Left renal pelvis (tissue), 4 donors: Measurements from ENCODE around the gene SHANK1. TPM values are rescaled to one million over a fixed set of nuclear protein-coding genes. Genes with fewer than 3 reads are reported as not detected.

Experiments used
- DNase-seq, 4 donors: peaks; one replicate each; pipeline ENCODE4 v3.0.0-alpha.2; 2013; ENCODE audit warnings: low read depth in 4 of 4, low spot score in 3 of 4
- polyA plus RNA-seq, 4 donors: library from polyadenylated mRNA; unstranded; fragments of 120-200 nt; gene quantifications; one replicate each; pipeline ENCODE4 v1.2.1, GENCODE V29; 2013; ENCODE audit not compliant: insufficient read length in 4 of 4

Gene SHANK1
- polyA plus RNA-seq, 4 donors = 4.2 to 6.6 (median 5.7) TPM

- DNase-seq = no peak
Measured at GRCh38 chr19:50716178-50717025, 3.2 kb downstream of the SHANK1 start.

DNA sequence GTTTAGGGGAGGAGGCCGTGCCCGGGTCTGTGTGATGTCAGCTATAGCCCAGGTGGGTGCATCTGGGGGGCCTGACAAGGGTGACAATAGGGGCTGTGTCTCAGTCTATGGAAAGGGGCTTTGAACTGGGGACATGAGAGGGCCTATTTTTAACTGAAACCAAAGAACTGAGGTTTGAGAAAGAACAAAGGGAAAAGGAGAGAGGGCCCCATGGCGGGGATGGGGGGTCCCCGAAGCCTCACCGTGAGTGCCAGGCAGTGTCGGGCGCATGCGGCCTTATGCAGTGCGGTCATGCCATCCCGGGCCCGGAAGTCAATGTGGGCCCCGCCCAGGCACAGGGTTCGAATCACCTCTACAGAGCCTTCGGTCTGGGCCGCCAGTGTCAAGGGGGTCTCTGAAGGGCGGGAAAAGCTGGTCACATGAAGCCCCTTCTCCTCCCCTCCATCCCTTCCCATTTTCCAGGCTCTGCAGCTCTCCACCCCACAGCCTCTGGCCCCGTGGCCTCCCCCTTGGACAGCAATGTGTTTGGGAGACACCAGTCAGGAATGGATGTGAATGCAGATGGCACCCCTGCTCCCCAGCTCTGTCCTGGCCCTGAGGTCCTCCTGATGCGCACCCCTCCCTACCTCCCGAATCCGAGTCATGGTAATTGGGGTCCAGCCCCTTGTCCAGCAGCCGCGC lies 5.9 kb downstream of the SHANK1 start:
- no peak for DNase-seq

- no peak for DNase-seq
Measured at GRCh38 chr19:50712833-50713232, 6.8 kb downstream of the SHANK1 start.

DNA sequence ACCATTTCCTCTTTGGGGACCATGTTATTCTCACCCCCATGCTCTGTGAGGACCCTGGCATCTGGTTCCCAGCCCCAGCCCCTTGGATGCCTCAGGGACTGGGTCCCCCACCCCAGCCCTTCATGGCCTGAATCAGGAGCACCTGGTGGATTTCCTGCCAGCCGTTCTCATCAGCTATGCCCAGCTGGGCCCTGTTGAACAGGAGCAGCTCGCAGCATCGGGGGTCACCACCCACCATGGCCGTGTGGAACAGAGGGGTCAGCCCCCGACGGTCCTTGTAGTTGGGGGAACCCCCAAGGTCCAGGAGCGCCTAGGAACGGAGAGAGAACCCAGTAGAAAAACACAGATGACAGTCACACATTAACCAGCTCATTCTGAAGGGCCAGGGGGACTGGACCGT lies 7.8 kb downstream of the SHANK1 start:
- no peak for DNase-seq

- DNase-seq = no peak
Measured at GRCh38 chr19:50711196-50711595, 8.4 kb downstream of the SHANK1 start.

- DNase-seq = no peak
Measured at GRCh38 chr19:50710612-50711011, 9.0 kb downstream of the SHANK1 start.

GRCh38 chr19:50710094-50710493 lies 9.5 kb downstream of the SHANK1 start:
- DNase-seq = no peak

- no peak for DNase-seq
Measured at GRCh38 chr19:50708179-50708879, 11.3 kb downstream of the SHANK1 start.

GRCh38 chr19:50706387-50706786 lies 13.2 kb downstream of the SHANK1 start:
- DNase-seq = no peak

- no peak for DNase-seq
Measured at GRCh38 chr19:50705422-50706019, 14.1 kb downstream of the SHANK1 start.

GRCh38 chr19:50703915-50704796 lies 15.4 kb downstream of the SHANK1 start:
- no peak for DNase-seq

DNA sequence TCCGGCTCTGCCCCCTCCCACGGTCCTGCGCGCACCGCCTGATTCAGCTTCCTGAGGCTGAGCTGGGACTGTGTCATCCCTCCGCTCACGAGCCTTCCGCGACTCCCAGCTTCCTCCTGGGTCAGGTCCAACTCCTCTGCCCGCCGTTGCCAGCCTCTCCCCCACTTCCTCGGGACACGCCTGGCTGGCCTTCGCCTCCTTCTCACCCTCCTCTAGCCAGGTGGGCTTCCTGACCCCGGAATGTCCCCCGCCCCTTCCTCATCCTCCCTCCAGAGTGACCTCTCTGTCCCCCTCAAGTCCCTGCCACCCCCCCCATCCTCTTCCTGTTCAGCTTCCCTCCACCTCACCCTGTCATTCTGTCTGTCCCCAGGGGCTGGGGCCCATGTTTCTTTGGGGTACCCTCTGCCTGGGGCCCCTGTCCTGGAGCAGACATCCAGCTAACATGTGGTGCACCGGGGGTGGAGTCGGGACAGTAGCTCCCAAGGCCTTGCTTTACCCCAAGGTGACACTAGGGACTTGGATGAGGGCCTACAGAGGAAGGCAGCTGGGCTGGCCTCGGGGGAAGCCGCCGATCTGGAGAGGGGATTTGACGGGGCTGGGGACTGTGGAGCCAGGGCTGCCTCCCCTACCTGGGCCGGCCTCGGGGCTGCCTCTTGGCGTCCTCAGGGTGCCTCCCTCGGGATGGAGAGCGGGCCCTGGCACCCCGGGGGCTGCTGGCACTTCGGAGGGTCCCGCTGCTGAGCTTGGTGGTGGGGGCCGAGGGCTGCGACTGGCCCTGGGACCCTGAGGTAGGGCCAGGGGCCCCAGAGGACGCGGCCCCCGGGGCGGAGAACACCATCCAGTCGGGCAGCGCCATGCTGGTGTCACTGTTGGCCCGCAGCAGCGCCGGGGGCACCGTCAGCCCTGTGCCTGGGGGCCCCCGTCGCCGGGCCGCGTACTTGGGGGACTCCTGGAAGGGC lies 16.5 kb downstream of the SHANK1 start:
- no peak for DNase-seq

DNA sequence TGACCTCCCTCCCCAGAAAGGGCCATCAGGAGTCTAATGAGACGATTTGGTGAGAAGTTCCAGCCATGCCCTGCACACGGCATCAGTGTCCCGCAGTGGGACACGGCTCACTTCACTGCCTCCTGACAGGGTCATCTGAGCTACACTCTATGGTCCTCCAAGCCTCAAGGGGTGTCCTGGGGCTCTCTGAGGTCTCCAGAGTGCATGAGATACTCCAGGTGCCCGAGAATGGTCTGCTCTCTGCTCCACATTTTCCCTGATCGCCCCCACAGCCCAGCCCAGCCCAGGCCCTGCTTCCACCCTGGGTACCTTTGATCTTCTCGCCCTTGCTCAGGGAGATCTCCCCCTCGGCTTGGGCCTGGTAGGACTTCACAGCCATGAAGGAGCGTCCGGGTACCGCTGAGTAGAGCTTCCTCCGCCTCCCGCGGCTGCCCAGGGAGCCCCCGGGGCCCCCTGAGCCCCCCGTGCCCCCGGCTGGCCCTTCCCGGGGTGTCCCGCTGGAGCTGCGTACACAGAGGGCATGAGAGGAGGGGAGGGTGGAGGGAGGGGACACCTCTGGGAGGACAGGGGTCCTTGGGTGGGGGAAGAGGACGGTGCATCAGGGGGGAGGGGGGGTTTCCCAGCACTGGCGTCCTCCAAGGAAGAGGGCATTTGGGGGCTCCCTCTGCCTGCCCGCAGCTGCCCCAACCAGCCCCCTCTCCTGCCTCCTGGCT lies 17.3 kb downstream of the SHANK1 start:
- no peak for DNase-seq

DNA sequence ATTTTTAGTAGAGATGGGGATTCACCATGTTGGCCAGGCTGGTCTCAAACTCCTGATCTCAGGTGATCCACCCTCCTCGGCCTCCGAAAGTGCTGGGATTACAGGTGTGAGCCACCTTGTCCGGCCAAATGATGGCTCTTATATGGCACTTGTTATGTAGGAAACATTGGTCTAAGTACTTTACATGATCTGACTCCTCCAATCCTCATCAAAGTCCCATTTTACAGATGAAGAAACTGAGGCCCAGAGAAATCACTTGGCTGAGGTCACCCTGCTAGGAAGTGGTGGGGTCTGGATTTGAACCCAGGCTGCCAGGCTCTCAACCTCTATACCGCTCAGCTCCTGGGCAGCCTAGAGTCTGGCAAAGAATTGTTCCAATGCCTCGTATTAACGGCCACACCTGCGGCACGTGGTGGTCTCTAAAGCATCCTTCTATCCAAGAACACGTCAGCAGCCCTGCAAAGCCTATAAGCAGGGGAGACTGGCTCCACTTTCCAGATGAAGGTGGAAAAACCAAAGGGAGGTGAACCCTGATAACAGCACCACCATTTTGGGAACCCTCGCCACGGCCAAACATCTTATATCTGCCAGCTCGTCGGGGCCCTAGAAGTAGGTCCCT lies 18.1 kb downstream of the SHANK1 start:
- no peak for DNase-seq

- no peak for DNase-seq
Measured at GRCh38 chr19:50697414-50698124, 22.0 kb downstream of the SHANK1 start.

DNA sequence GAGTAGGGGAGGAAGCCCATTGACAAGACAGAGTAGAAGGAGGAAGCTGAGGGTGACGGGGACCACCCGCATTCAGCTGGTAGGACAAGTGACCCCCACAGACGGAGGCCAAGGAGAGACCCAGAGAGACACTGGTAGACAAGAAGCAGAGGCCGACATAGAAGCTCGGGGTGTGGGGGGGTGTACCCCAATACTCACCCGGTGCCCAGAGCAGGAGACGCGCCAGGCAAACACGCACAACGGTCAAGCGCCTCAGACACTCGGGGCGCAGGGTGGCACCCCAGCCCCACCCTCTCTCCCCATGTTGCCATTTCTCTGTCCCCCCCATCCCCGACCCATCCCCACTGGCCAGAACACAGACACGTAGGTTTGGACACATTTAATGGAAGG lies 23.5 kb downstream of the SHANK1 start:
- DNase-seq = no peak
